Stimulated activated CD8-positive, alpha-beta memory T cell treated with anti-CD3 and anti-CD28 coated beads, Interleukin-12 subunit alpha, Interleukin-12 subunit beta, amount 100 ng/mL, for 1 hour (primary cell): ENCODE measurements around the gene DCAF10.
"Not testable (repeated sequence)": the region's sequence is repeated elsewhere in the genome, so short reads cannot be mapped to it uniquely, and the experiment has no call there.

Experiments
- DNase-seq: peaks from one replicate; pipeline ENCODE4 v3.0.0-alpha.2; 2020; ENCODE audit warnings: low read depth

The DCAF10 gene

GRCh38 chr9:37870081-37870798, 69.6 kb downstream of the DCAF10 start:
- DNase-seq = no peak

GRCh38 chr9:37870799-37871176, 70.2 kb downstream of the DCAF10 start:
- no peak for DNase-seq

- no peak for DNase-seq
Measured at GRCh38 chr9:37873955-37874354, 73.4 kb downstream of the DCAF10 start.

- DNase-seq = no peak
Measured at GRCh38 chr9:37876376-37876775, 75.8 kb downstream of the DCAF10 start.

GRCh38 chr9:37880916-37881479, 80.4 kb downstream of the DCAF10 start:
- DNase-seq = no peak

GRCh38 chr9:37887977-37888583, 87.5 kb downstream of the DCAF10 start:
- not testable (repeated sequence) for DNase-seq

GRCh38 chr9:37889536-37889935, 88.9 kb downstream of the DCAF10 start:
- DNase-seq = no peak

GRCh38 chr9:37891042-37891441, 90.4 kb downstream of the DCAF10 start:
- not testable (repeated sequence) for DNase-seq

GRCh38 chr9:37892063-37892462, 91.5 kb downstream of the DCAF10 start:
- DNase-seq = no peak

GRCh38 chr9:37897665-37898064, 97.1 kb downstream of the DCAF10 start:
- no peak for DNase-seq

GRCh38 chr9:37899041-37899440, 98.4 kb downstream of the DCAF10 start:
- no peak for DNase-seq

GRCh38 chr9:37902131-37902530, 101.5 kb downstream of the DCAF10 start:
- DNase-seq = no peak

GRCh38 chr9:37902796-37903646, 102.4 kb downstream of the DCAF10 start:
- no peak for DNase-seq

GRCh38 chr9:37903647-37904444, 103.2 kb downstream of the DCAF10 start, which contains the start of gene SLC25A51:
Gene SLC25A51 (minus strand): TSS chr9:37904127. CDS start chr9:37888550, 15,577 bp downstream.
- peak; percentile 92 for DNase-seq

GRCh38 chr9:37904445-37905130, 104.0 kb downstream of the DCAF10 start:
- DNase-seq = no peak

GRCh38 chr9:37905131-37905505, 104.5 kb downstream of the DCAF10 start:
- DNase-seq = no peak

- no peak for DNase-seq
Measured at GRCh38 chr9:37905776-37906175, 105.2 kb downstream of the DCAF10 start.

- DNase-seq = no peak
Measured at GRCh38 chr9:37906312-37907239, 106.0 kb downstream of the DCAF10 start.

GRCh38 chr9:37908283-37908682, 107.7 kb downstream of the DCAF10 start:
- no peak for DNase-seq

GRCh38 chr9:37908698-37909186, 108.1 kb downstream of the DCAF10 start:
- no peak for DNase-seq
